GM12873 (cell line): Measurements from ENCODE around the gene APCDD1.

Experiments used
- CTCF ChIP-seq: IDR thresholded peaks from 2 replicates; pipeline ENCODE4 v1.5.1; 2012; ENCODE audit warnings: low read depth, mild to moderate bottlenecking, moderate library complexity, low read length, control low read depth; ENCODE audit not compliant: insufficient read depth; ENCODE audit errors: missing control alignments

Gene APCDD1

GRCh38 chr18:10453806-10454680, at the start of gene APCDD1:
APCDD1 (plus strand) TSS chr18:10454635; CDS start chr18:10454982, 347 bp downstream.
- TF ChIP-seq CTCF = no peak

- no peak for TF ChIP-seq CTCF
Measured at GRCh38 chr18:10405014-10405493, 49.4 kb upstream of the APCDD1 start.

- no peak for TF ChIP-seq CTCF
Measured at GRCh38 chr18:10405816-10406663, 48.4 kb upstream of the APCDD1 start.

- TF ChIP-seq CTCF = no peak
Measured at GRCh38 chr18:10408131-10408530, 46.3 kb upstream of the APCDD1 start.

GRCh38 chr18:10409041-10409440, 45.4 kb upstream of the APCDD1 start:
- no peak for TF ChIP-seq CTCF

GRCh38 chr18:10410472-10411308, 43.7 kb upstream of the APCDD1 start:
- no peak for TF ChIP-seq CTCF
